GM12892 (cell line): Measurements from ENCODE around the gene RGL2.

Source experiments
- POLR2A ChIP-seq: IDR thresholded peaks from 2 replicates; pipeline ENCODE4 v1.6.1; 2011; ENCODE audit warnings: low read depth, low read length, control low read depth
- POLR2AphosphoS5 ChIP-seq: IDR thresholded peaks from 2 replicates; pipeline ENCODE4 v1.6.1; 2011; ENCODE audit warnings: low read depth, low read length, control low read depth
- TAF1 ChIP-seq: IDR thresholded peaks from 2 replicates; pipeline ENCODE4 v1.6.1; 2011; ENCODE audit warnings: low read depth, mild to moderate bottlenecking, control low read depth, low read length, borderline replicate concordance

DNA sequence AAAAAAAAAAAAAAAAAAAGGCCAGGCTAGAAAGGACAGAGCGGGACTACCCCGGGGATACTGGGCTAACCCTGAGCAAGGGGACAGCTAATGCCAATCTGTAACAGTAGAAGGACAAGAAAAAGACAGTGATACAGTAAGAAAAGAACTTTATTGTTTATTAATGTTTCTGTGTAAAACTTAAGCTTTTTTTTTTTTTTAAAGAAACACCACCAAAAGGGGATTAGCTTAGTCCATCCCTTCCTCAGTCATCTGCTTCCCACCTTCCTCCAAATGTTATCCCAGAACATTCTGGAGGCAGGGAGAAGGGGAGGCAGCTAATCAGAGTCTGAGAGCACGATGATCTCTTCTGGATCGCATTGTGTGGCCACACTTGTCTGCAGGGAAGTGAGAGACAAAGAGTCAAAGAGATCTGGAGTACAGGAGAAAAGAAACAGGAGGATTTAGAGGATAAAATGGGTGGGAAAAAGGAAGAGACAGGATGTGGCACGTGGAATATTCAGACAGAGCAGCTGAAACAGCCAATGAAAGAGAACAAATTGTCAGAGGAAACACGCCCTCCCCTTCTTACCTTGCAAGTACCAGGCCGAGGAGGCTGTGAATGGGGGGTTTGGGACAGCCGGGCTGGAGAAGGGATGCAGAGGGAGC is 19.8 kb upstream of the RGL2 start:
- TF ChIP-seq POLR2AphosphoS5 (no peak), TAF1 (no peak), POLR2A (no peak)
